Measurements from ENCODE around the gene UTP11. TPM values are rescaled to one million over a fixed set of nuclear protein-coding genes. Genes with fewer than 3 reads are reported as not detected.
"Not testable (repeated sequence)": the region's sequence is repeated elsewhere in the genome, so short reads cannot be mapped to it uniquely, and the experiment has no call there.

UTP11 gene
- total RNA-seq, 1 donor from 2014 or later = 49.2 TPM

DNA sequence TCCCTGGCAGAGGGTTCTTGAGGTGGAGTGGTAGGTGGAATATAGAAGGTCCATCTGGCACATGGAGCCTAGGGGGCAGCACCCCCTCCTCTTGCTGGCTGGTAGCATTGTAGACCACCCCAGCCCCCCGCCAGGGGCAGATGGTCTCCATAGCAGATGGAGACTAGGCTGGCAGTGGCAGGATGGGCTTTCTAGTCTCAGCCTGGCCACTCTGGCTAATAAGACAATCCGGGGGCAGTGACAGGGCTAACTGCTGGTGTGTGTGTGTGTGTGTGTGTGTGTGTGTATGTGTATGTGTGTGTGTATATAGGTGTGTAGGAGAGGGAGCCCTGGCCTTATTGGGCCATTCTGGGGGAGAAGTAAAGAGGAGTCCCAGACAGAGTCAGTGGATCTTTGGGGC lies 16.1 kb downstream of the UTP11 start:
- DNase-seq (ENCODE audit: low read depth) = no peak
- TF ChIP-seq, protein P1, sequence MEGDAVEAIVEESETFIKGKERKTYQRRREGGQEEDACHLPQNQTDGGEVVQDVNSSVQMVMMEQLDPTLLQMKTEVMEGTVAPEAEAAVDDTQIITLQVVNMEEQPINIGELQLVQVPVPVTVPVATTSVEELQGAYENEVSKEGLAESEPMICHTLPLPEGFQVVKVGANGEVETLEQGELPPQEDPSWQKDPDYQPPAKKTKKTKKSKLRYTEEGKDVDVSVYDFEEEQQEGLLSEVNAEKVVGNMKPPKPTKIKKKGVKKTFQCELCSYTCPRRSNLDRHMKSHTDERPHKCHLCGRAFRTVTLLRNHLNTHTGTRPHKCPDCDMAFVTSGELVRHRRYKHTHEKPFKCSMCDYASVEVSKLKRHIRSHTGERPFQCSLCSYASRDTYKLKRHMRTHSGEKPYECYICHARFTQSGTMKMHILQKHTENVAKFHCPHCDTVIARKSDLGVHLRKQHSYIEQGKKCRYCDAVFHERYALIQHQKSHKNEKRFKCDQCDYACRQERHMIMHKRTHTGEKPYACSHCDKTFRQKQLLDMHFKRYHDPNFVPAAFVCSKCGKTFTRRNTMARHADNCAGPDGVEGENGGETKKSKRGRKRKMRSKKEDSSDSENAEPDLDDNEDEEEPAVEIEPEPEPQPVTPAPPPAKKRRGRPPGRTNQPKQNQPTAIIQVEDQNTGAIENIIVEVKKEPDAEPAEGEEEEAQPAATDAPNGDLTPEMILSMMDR (conservative IDR thresholded peaks at IDR 0.05; ENCODE audit: low read depth, low read length) = peak; percentile 33
- H3K4me3 ChIP-seq (ENCODE audit: low read depth, low read length) = no peak overlapping the region

DNA sequence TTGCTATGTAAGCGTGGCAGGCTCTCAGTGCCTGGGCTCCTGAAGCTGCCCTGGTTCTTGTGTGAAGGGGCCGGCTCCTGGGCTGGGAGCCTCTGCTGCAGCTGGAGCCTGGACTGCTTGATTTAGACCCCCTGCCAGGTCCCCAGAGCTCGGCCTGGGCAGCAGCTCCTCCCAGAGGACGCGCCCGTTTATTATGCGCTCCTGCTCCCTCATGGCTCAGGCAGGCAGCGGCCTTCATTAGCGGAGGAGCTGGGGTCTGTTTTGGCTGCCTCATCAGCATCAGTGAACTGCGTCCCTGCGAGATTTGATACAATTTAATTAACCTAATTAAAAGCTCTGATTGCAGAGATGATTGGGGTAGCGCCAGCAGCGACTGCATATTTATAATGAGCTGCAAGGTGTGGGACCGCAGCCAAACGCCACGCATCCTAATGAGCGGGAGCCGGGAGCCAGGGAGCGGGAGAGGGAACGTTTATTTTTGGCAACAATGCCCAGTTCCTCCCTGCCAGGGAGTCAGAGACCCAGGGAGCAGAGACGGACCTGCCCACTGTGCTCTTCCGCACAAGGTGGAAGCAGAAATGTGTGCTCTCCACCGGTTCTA lies 16.6 kb downstream of the UTP11 start:
- no peak overlapping the region for H3K4me3 ChIP-seq (ENCODE audit: low read depth, low read length)
- DNase-seq (ENCODE audit: low read depth) = no peak
- TF ChIP-seq, protein P1 (conservative IDR thresholded peaks at IDR 0.05; ENCODE audit: low read depth, low read length) = no peak

DNA sequence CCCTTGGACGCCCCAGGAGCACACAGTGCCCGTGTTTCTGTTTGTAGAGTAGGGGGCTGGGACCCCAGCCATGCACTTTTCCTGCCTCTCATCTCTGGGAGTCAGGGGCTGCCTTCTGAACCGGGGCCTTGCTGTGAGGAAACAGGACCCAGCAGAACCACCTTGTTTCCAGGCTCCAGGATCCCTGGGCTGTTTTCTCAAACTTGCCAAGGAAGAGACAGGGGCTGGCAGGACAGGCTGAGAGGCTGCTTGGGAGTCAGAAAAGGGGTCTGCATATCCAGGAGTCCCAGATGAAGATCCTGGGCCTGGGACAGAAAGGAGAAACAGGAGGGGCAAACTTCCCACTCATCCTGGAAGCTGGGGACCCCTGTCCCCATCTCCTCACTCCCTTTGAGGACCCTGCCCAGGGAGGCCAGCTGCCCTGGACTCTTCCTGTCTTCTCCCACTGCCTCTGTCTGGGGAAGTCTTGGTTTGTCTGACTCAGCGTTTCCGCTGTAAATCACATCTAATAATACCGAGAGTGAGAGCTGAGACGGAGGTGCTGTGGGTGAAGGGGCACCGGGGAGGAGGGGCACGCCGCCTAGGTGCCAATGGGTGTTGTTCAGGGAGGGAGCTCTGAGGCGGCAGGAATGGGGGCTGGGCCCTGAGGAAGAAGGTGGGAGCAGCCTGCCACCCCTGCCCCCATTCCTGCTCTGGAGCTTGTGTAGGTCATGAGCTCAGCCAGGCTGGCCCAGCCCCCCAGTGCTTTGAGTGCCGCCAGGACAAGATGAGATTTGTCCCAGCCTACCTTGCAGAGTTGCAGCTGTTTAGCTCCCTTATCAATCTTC lies 17.4 kb downstream of the UTP11 start:
- peak overlapping the region; percentile 12 for H3K4me3 ChIP-seq (ENCODE audit: low read depth, low read length)
- TF ChIP-seq, protein P1 (conservative IDR thresholded peaks at IDR 0.05; ENCODE audit: low read depth, low read length) = no peak

DNA sequence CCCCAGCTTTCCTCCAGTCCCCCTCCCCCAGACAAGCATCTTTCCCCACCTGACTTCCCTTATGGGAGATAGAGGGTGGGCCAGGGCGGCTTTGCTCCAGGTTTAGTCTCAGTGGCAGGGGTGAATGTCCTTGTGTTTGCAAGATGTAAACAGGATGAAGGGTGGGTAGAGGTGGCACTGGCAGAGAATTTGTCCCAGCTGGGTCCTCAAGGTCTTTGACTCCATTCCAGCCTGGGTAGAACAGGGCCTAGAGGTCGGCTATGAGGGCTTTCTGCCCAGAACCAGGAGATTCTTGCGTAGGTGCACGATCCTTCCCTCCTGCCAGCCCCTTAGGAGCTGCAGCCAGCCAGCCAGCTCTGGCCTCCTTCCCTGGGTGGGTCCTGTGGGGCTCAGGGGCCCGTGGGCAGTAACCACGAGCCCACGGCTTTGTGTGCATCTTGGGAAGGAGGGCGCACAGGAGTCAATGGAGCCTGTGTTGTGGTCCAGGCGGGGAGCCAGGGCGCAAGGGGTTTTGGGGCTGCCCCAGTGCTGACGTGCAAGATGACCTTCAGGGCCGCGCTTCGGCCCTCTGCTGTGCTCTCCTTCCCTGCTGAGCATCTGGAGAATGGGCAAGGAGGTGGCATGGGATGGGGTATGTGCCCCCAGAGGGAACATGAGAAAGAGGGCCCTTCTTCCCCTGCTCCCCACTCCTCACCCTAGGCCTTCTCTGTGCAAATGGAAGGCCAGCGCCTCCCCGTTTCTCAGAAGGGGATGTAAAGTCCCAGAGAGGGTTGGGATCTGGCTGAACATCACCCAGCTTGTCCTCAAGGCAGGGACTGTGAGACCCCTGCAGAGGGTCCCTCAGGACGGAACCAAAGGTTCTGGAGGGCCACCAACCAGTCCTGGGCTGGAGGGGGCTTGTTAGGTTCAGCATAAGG lies 18.3 kb downstream of the UTP11 start:
- no peak for DNase-seq (ENCODE audit: low read depth)
- TF ChIP-seq, protein P1 (conservative IDR thresholded peaks at IDR 0.05; ENCODE audit: low read depth, low read length) = no peak
- no peak overlapping the region for H3K4me3 ChIP-seq (ENCODE audit: low read depth, low read length)

More for the DNA sequence above, 17.4 kb downstream of the UTP11 start:
- DNase-seq (ENCODE audit: low read depth) = no peak

DNA sequence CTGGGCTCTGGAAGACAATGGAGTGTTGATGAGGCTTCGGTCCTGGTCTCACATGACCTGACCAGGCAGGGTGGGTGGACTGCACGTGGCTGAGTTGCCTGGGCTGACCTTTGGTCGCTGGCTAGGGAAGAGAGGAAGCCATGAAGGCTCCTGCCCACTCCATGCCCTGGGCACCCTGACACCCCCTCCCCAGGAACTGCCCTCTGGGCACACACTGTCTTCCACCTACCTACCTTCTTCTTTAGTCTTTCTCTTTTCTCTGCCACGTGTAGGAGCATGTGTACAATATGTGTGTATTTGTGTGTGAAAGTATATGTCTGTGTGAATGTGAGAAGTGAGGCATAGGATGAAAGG lies 19.0 kb downstream of the UTP11 start:
- H3K4me3 ChIP-seq (ENCODE audit: low read depth, low read length) = no peak overlapping the region
- no peak for DNase-seq (ENCODE audit: low read depth)
- TF ChIP-seq, protein P1 (conservative IDR thresholded peaks at IDR 0.05; ENCODE audit: low read depth, low read length) = no peak

DNA sequence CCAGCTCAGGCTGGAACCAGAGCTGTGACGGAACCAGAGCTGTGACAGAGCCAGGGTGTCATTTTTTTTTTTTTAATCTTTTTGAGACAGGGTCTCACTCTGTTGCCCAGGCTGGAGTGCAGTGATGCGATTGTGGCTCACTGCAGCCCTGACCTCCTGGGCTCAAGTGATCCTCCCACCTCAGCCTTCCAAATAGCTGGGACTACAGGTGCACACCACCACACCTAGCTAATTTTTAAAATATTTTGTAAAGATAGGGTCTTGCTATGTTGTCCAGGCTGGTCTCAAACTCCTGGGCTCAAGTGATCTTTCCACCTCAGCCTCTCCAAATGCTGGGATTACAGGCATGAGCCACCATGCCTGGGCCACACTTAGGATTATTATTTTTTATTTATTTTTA lies 20.5 kb downstream of the UTP11 start:
- not testable (repeated sequence) for H3K4me3 ChIP-seq (ENCODE audit: low read depth, low read length)

DNA sequence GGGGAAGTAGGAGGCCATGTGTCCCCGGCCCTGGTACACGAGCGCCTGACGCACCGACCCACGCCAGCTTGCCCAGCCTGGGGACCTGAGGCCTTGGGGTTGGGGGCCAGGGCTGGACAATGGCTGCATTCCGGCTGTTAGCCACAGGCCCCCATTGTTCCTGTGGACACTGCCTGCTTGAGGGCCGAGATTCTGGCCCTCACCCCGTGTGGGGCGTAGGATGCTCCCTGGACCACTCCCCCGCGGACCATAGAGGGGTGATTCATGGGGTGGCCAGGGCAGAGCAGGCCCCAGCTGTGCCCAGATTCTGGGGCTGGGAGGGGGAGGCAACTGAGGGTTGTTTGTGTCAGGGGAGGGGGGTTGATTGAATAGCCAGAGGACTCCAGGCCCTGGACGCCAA lies 22.3 kb downstream of the UTP11 start:
- H3K4me3 ChIP-seq (ENCODE audit: low read depth, low read length) = no peak overlapping the region

More for the DNA sequence above, 20.5 kb downstream of the UTP11 start:
- not testable (repeated sequence) for DNase-seq (ENCODE audit: low read depth)

More for the DNA sequence above, 22.3 kb downstream of the UTP11 start:
- no peak for DNase-seq (ENCODE audit: low read depth)
- TF ChIP-seq, protein P1 (conservative IDR thresholded peaks at IDR 0.05; ENCODE audit: low read depth, low read length) = no peak
